GM19397 (cell line): Measurements from ENCODE around the gene DPT.

Source experiments
- ATAC-seq: cut with Tn5 transposase; IDR thresholded peaks from one replicate; pipeline ENCODE4 v1.9.1; 2021; ENCODE audit warnings: mild to moderate bottlenecking, moderate library complexity; ENCODE audit not compliant: unreplicated experiment

DPT gene

DNA sequence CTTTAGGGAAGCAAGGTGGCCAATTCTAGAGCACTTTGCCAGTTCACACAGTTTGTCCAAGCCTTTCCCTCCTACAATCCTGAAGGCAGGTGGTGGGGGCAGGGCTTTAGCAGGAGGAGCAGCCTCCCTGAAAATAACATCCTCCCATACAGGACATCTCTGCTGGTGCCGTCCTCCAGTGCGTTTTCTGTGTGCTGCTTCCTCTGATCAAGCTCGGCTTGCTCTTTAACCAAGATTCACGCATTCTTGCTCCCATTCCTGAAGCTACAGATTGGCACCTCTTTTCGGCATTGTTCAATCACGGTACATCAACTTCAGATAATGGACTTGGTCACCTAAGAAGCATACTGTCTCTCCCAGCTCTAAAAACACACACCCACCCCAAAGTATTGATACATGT, 7.5 kb upstream of the DPT start:
- no peak for ATAC-seq

DNA sequence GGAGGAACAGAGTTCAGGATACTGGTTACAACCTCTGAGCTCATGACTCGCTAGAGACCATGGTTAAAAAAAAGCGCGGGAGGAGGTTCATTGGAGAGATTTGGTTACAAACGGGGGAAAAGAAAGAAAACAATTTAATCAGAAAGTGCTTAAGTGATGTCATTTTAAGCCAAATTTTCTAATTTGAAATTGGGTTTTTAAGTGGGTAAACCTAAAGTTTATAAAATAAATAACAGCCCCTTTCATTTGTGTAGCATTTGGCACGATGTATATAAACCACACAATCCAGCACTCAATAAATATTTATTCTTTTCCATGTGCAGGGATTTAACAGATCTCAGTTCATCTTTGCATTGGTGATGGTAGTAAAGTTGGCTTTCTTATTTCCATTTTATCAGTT, 7.0 kb upstream of the DPT start:
- no peak for ATAC-seq

DNA sequence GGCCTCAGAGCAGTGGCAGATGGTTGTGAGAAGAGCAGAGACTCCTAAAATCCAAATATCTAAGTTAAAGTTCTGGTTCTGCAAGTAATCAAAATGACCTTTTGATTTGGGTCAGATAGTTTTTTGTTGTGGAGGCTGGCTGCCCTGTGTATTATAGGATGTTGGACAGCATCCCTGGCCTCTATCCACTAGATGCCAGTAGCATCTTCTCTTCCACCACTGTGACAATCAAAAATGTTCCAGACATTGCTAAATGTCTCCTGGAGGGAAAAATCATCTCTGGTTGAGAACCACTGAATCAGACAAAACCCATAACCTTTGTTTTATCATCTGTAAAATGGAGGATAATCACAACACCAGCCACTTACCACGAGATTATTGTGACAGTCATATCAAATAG, 5.9 kb upstream of the DPT start:
- no peak for ATAC-seq

DNA sequence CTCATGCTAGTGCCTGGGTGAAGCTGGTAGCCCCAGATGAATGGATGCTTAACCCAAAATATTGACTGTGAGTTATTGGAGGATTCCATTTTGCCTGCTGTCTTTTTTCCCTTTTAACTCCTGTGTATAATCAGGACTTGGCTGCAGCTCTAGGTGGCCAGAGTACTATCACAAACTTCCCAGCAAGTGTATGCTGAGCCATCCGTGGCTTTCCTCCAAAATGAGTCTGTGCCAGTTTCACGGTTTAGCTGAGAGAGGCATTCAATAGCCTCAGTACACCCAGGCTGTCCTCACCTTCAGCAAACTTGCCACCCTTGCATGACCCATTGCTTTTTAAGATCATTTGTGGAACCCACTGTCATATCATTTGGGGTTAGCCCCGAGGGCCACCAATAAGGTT, 5.3 kb upstream of the DPT start:
- ATAC-seq: no peak

DNA sequence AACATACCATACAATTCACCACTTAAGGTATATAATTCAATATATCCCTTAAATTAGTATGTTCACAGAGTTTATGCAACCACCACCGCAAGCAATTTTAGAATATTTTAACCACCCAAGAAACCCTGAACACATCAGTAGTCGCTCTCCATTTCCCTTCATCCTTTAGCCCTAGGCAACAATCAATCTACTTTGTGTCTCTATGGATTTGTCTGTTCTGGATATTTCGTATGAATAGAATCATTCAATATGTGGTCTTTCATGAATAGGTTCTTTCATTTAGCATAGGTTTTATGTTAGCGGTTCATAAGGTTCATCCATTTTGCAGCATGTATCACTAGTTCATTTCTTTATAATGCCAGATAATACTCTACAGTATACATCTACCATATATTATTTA, 4.2 kb upstream of the DPT start:
- no peak for ATAC-seq

DNA sequence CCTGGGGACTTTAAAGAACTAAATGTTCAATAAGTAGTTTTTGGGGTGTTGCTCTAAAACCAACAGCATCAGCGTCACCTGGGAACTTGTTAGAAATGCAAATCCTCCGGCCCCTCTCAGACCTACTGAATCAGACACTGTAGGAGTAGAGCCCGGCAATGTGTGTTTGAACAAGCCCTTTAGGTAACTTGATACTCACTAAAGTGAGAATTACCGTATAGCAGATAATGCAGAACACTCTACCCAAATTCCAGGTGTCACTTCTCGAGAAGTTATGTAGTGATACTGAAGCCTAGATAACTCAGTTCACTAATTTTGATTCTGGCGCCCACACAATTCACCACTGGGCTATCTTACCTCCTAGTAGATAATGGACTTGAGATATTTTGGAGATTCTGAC, 3.7 kb upstream of the DPT start:
- ATAC-seq: no peak

DNA sequence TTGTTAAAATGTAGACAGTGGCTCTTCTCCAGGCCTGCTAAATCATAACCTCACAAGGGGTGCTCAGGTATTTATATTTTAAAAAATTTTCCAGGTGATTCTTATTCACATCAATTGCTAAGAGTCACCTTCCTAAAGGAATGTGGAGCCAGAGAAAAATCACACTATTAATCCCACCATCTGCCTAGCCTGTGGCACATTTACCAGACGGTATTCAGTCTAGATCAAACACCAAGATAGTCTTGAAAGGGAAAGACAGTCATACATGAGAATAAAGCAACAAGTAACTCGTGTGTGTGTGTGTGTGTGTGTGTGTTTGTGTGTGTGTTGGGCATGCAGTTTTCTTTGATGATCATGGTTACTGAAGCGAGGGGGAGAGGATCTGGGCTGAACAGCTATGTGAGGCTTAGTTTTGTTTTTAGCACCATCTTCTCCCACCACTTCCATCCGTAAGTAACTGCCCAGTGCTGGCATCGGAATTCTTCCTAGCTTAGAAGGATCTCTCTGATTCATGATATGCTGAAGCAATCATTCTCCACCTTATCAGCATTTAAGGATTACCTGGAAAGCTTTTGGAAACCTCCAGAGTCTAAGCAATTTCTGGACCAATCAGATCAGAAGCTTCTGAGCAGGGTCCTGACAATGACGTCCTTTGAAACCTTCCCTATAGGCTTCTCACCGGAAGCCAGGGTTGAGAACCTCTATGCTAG, 2.4 kb upstream of the DPT start:
- ATAC-seq: no peak

DNA sequence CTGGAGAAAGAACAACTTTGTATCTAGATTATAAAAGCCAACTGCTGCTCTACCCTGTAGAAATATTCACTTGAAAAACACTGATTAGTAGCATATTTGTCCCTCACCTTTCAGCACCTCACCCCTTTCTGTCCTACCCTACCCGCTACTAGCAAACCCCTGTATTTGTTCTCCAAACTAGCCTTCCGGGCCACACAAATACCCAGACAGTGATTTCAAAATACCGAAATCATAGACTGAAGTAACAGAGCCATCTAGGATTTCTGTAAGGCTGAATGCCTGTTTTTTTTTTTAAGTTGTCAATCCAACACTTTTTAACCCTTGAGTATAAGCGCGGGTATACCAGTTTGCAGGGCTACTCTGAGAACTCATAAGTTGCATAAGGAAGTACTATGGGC, 398 bp upstream of the DPT start:
- no peak for ATAC-seq

DNA sequence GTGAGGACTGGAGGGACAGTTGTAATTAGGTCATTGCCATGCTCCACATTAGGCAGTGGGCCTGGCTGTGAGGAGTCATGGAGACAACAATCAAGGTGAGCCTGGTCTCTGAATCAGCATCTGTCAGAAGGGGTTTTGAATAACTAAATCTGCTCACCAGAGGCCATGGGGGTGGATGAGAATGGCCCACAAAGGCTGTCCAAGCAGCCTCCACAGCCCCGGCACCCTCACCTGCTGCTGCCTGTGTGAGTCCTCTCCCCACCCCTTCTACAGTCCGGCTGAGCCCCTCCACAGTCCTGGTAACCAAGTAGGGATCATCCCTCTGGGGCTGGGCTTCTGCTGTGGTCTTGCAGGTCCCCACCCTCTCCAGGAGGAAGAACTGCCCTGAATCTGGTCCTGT, 2.3 kb downstream of the DPT start:
- ATAC-seq: no peak

DNA sequence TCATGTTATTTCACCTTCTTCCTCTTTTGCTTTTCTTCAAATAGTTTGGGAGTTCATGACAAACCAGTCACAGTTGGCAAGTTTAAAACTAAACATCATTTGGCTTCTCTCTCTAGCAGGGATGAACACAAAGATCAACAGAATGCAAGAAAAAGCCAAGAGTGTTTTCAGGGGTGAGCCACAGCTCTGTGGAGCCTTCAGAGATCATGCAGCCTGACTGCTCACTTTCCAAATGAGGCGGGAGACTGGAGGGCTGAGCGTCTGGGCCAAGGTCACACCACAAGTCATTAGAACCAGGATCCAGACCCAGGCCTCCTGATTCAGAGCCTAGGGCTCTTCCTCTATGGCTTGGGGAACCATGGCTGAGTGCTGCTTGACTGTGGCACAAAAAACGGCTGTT, 2.7 kb downstream of the DPT start:
- no peak for ATAC-seq

DNA sequence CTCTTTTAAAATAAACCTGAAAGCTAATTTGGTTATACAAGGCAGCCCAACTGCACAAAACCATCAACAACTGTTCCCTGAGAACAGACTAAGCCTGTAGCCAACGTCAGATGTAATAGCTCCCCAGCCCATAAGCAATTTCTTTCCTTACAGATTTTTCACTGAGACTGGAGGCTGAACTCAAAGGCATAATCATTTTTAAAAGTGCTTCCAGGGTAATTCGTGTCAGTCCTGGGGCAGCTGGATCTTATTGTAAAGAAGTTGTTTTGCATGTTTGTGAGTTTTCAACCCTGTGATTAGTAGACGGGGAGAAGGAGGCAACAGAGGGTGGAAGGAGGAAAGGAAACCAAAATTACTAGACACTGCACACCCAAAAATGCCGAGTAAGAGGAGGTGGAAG, 3.2 kb downstream of the DPT start:
- ATAC-seq: no peak

DNA sequence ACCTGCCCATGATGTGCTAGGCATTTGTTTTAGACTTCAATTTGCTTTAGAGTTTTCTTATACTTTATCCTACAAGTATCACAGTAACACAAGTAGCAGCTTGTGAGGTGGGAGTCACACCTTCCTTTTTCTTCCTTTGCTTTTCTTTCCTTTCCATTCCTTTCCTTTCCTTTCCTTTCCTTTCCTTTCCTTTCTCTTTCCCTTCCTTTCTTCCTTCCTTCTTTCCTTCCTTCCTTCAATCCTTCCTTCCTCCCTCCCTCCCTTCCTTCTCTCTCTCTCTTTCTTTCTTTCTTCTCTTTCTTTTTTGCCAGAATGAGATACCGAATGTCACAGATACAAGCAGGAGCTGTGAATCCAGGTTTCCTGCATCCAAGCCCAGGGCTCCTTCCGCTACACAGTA, 3.9 kb downstream of the DPT start:
- no peak for ATAC-seq

DNA sequence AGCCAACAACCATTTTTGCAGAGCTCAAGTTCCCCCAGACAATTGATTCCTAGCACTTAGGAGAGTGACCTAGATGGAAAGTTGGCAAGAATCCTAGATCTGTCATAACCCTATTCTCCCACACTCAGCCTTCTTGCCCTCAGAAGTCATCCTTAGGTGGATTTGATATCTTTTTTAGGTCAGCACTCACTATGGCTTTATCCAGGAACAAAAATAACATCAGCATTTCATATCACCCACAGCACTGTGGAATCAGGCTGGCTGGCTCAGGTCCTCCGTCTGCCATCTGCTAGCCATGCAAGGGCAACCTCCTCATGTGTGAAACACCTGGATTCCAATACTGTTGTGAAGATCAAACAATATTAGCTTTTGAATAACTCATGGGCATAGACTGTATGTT, 6.0 kb downstream of the DPT start:
- no peak for ATAC-seq

DNA sequence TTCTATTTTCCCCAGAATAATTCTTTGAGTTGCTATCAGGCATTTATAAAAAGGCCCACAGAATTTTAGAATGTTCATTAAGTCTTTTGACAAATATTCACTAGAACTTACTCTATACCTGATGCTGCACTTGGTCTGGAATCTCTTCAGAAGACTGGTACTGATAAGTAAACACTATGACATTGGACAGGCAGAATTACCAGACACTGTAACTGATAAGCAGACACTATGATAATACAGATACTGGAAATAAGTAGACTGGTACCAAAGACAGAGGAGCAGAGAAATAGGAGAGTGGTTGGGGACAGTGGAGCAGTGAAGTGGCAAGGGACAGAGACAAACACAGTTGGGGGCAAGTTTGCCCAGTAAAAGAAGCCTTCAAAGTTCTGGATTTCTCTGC, 8.2 kb downstream of the DPT start:
- no peak for ATAC-seq

DNA sequence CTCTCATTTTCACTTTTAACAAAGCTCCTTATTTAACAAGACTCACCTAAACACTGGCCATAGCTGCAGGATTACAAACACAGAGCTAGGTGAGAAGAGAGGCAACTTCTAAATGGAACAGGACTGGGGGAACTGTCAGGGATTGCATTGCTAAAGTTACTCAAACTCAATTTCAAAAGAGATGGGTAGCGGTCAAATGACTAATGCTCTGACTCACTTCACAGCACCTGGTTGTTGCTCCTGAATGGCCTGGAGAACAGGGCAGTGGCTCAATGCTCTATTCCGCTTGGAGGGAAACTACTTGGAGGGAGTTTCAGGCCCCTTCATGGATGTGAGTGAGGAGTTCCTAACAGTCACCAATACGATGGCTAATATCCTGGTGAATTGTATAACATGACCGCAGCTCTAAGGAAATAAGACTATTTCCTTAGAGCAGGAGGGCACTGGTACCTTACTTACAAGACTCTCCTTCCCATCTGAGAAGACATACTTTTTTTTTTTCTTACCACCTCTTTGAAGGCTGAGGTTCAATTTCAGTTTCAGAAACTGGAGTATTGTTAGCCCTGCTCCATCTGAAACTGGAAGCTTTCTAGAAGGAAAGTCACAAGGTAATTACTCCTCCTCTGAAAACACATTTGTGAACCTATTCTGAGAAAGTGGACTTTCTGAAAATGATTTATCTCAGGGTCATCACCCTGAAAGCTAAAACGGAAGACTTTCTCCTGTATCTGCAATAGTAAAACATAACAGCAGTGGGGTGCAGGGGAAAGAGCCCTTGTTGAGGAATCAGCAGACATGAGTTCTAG, 9.5 kb downstream of the DPT start:
- ATAC-seq: peak; percentile 57

DNA sequence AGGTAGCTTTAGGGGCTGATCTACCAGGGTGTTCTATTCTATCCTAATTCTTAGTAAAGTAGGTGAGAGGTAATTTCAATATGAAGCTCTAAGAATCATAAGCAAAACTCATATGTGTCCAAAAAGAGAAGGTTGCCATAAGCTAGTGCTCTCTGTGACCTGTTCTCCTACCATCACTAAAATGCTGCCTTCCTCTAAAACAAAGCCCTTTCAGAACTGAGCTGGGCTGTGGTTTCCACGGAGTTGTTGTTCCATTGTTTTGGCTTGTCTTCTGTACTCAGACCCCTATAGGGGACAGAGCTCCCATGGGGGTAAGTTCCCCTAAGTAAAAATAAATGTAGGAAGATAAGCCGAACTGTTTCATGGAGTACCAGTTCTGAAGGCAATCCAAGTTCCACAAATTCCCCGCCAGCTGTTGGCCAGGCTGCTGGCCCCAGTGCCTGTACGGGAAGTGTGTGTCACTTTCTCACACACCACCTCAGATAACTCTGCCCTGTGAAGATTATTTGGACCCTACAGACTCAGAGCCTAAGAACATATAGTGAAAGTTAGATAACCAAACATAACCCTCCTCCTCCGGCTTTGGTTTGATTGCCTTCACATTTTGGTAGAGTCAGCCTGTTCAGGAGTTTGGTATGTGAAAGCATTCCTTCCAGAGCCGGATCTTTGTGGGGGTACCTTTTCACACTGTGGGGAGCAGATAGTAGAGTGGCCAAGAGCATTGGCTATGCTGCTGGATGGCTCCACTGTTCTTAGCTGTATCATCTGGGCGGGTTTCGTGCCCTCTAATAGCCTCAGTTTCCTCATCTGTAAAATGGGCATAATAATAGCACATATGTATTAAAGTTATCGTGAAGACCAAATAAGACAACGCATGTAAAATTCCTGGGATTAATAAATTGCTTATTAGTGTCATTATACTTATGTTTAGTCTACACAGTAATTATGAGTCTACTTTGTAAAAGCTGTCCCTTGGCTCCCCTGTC, 10.8 kb downstream of the DPT start:
- ATAC-seq: no peak

DNA sequence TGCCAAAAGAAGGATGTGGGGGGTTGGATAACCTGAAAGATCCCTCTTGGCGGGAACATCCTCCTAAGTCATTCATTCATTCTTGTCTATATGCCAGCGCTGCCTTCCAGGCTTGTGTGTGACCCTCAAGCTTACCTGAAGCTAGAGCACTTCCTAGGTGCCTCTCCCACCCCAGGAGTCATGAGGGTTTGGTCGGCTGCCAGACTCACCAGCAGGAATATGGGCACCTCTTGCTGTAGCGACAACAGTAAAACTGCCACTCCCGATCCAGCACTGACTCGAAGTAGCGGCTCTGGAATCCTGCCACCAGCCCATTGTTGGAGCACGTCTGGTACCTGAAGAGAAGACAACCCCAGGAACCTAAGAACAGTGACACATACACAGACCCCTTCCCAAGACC, 15.0 kb downstream of the DPT start:
- ATAC-seq: no peak

DNA sequence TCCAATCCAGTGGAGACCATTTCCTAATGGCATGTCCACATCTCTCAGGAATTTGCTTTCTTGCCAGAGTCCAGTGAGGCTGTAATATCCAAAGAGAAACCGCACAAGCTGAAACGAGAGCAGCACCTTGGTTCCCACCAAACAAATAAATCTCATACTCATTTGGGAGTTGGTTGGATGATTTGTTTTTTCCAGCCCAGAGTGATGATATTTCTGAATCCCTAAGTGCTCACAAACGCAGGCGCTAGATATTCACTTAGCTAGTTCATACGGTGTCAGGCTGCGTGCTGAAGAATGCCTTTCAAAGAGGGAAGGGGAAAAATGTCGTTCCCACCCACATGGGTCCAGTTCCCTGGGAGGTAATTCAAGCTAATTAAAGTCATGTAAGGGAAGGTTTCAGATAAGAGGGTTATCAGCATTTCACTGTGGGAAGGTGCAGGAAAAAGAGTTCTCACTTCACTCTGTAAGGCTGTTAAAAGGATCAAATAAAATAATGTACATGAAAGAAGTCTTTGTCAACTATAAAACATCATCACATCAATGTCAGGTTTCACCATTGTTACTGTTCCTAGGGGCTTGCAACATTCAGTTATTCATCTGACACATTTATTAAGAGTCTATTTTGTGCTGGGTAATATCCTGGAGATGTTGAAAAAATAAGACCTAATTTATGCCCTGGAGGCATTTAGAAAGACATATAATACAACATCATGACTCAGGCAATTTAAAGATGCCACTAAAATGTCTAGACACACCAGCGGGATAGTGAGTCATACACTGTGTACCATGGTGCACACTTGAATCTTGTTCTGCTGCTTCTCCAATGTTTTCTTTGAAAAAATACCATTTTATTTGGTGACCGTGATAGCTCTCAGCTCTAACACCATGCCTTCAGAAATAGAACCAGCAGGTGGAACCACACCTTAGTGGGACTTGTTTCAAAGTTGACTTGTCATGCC, 19.3 kb downstream of the DPT start:
- no peak for ATAC-seq

DNA sequence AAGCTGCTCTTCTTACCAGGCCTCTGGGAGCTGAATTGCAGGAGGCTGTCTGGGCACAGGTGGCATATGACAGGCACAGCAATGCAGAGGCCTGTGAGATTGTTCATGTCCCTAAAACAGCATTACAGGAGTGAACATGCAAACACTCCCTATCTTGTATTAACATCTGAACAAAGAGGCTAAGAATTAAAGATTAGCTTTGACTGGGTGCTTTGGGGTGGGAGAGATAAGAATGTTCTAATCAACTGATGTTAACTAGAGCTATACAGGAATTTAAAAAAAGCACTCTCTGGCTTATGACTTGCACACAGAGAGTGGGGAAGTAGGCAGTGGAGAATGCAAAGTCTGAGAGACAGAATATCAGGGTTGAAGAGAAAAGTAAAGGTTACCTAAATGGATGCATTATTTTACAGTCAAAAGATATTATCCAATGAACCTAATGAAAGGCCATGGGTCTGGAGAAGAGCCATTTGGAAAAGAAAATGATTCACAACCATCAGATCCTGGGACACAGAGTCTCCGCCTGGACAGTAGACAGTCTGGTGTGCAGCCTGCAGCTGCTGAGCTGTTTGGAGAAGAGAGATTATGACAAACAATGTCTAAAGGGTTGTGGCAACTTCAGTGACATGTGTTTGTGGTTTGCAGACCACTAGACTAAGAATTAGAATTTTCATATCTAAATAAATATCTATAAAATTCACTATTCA, 20.2 kb downstream of the DPT start:
- ATAC-seq: no peak
